Smooth muscle cell of bladder (primary cell): ENCODE data around the gene AFP. TPM values are rescaled to one million over a fixed set of nuclear protein-coding genes. Genes with fewer than 3 reads are reported as not detected.

Experiments used
- total RNA-seq: library from RNA; depleted of rRNA; stranded (reverse); fragments of >200 nt; gene quantifications from 2 replicates; pipeline ENCODE4 v1.2.3, GENCODE V29; 2014

Gene AFP
- total RNA-seq = 0.55 and 0.85 TPM in 2 replicates

DNA sequence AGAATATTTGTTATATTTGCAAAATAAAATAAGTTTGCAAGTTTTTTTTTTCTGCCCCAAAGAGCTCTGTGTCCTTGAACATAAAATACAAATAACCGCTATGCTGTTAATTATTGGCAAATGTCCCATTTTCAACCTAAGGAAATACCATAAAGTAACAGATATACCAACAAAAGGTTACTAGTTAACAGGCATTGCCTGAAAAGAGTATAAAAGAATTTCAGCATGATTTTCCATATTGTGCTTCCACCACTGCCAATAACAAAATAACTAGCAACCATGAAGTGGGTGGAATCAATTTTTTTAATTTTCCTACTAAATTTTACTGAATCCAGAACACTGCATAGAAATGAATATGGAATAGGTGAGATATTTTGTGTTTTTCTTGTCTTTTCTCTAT is at the start of gene AFP:
Gene AFP (plus strand): TSS at position 238 of the 400 bp plus-strand sequence. CDS start 42 bp downstream, at position 280.

DNA sequence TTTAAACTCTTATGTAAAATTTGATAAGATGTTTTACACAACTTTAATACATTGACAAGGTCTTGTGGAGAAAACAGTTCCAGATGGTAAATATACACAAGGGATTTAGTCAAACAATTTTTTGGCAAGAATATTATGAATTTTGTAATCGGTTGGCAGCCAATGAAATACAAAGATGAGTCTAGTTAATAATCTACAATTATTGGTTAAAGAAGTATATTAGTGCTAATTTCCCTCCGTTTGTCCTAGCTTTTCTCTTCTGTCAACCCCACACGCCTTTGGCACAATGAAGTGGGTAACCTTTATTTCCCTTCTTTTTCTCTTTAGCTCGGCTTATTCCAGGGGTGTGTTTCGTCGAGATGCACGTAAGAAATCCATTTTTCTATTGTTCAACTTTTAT is 32.0 kb upstream of the AFP start, which contains the start of gene ALB:
Gene ALB (plus strand): TSS at position 246 of the 400 bp plus-strand sequence. CDS start 41 bp downstream, at position 287.

DNA sequence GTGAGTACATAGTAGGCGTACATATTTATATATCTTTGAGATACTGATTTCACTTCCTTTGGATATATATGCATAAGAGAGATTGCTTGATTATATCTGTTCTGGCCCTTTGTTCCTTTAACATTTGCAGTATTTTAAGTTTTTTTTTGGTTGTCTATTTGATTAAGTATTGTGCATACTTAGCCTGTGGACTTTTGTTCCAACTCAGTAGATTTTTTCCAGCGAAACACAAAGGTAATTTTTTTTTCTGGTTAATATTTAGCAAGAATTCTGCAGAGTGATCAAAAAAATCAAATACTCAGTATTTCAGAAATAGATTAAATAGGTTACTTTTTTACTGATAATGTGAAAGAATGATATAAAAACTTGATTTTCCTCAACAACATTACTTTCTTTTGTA is 45.3 kb downstream of the AFP start, which contains the start of gene AFM:
Gene AFM (plus strand): TSS at position 388 of the 400 bp plus-strand sequence. CDS start 31 bp downstream, outside the sequence.

Other genes starting within 250 kb of the AFP start
- 35.0 and 42.2 TPM in 2 replicates for gene ANKRD17, start 177.4 kb upstream of the AFP start, total RNA-seq
- gene ALB, start 31.9 kb upstream of the AFP start, total RNA-seq = 0.09 and 0.14 TPM in 2 replicates
- not detected in 2 replicates for gene AFM, start 45.5 kb downstream of the AFP start, total RNA-seq
- gene RASSF6, start 184.2 kb downstream of the AFP start, total RNA-seq = under 0.01 TPM in 2 replicates